Measurements from ENCODE around the gene LRIG2. TPM values are rescaled to one million over a fixed set of nuclear protein-coding genes. Genes with fewer than 3 reads are reported as not detected.

Gene LRIG2
- total RNA-seq, 2 donors from 2014 or later, result 11.5 to 14.1 TPM

DNA sequence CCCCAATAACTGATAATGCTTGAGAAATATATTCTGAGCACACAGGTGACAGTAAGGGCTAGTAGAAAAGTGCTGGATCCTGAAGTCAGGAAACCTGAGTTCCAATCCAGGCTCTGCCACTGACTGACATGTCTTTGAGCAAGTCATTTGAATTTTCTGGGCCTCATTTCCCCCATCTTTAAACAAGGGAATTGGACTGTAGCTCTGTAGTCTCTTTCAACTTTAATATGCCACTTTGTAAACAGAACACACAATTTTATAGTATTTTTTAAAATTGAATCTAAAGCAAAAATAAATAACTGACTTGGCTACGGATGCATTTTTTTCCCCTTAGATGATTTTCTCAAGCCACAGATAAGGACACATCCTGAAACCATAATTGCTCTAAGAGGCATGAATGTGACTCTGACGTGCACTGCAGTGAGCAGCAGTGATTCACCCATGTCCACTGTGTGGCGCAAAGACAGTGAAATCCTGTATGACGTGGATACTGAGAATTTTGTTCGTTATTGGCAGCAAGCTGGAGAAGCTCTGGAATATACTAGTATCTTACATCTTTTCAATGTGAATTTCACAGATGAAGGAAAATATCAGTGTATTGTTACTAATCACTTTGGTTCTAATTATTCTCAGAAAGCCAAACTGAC lies 37.0 kb downstream of the LRIG2 start:
- no peak for DNase-seq (ENCODE audit: low spot score)
- intact Hi-C loops (cut with DNase I), result no loop called here

GRCh38 chr1:113118266-113118665 lies 45.3 kb downstream of the LRIG2 start:
- intact Hi-C loops (cut with DNase I), result no loop called here
- DNase-seq (ENCODE audit: low spot score), result no peak

DNA sequence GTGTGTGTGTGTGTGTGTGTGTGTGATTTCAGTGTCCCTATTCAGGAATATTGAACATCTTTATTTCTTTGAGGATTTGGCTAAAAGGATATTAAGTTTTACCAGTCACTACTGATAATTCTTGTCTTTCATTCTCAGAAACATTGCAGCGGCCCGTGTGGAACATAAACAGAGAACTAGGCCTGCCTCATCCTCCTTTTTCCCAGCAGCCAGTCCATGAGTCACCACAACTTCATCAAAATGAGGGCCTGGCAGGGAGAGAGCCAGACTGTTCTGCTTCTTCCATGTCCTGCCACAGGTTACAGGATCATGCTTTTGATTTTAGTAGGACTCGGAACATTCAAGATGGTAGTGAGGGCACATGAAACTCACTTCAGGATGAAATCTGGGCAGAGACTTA lies 50.7 kb downstream of the LRIG2 start:
- no peak for DNase-seq (ENCODE audit: low spot score)
- intact Hi-C loops (cut with DNase I), result no loop called here

- DNase-seq (ENCODE audit: low spot score), result no peak
- intact Hi-C loops (cut with DNase I), result no loop called here
Observed at GRCh38 chr1:113124366-113124765, 51.4 kb downstream of the LRIG2 start.

- DNase-seq (ENCODE audit: low spot score), result no peak
- intact Hi-C loops (cut with DNase I), result no loop called here
Observed at GRCh38 chr1:113125517-113125916, 52.5 kb downstream of the LRIG2 start.

DNA sequence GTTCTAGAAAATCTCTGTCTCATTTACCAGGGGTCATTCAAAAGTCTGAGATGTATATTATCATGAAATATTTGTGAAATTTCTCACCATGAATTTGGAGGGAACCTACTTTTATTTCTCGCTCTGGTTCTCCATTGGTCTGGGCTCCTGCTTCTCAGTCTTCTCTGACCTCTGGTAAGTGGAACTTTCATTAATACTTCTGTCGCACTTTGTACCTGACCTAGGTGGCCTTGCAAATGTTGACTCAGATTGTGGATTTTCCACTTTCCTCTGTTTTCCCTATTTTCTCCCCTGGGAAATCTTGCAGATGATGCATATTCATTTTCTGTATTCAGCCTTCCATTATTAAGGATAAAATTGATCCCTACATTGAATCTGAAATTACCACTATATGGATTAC lies 53.2 kb downstream of the LRIG2 start:
- intact Hi-C loops (cut with DNase I), result no loop called here
- no peak for DNase-seq (ENCODE audit: low spot score)

- intact Hi-C loops (cut with DNase I), result no loop called here
- no peak for DNase-seq (ENCODE audit: low spot score)
Observed at GRCh38 chr1:113128116-113128515, 55.1 kb downstream of the LRIG2 start.

- no peak for DNase-seq (ENCODE audit: low spot score)
- intact Hi-C loops (cut with DNase I), result no loop called here
Observed at GRCh38 chr1:113129529-113130185, 56.7 kb downstream of the LRIG2 start.

DNA sequence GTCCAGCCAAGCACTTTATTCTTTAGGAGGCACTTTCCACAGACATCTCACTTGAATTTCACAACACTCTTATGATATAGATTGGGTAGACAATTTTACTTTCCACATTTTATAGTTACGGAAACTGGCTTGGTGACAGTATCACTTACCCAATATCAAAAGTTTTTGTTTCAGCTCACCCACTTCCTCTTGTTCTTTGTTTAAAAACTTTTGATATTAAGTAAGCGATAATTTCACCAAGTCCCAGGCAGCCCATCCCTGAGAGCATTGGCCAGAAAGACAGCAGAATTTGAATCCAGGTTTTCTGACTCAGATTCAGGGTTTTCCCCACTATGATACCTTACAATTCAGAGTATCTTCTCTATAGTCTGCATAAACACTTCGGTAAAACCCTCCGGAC lies 60.0 kb downstream of the LRIG2 start:
- DNase-seq (ENCODE audit: low spot score), result no peak
- intact Hi-C loops (cut with DNase I), result no loop called here

DNA sequence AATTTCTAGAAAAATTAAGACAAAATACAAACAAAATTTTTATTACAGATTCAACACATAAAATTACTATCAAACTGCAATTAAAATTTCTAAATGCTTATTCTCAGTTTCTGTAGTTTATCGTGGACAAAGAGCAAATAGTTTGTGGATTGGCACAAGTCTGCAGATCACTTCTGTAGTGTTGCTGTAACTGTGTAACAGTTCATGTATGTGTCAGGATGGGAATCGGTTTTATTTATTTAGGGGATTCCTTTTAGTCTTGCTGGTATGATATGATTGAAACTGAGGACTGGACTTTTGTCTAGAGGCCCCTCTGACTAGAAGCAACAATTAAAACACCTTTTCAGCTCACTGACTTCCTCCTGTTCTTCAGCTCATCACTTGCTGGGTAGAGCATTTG lies 60.8 kb downstream of the LRIG2 start:
- intact Hi-C loops (cut with DNase I), result no loop called here
- no peak for DNase-seq (ENCODE audit: low spot score)

DNA sequence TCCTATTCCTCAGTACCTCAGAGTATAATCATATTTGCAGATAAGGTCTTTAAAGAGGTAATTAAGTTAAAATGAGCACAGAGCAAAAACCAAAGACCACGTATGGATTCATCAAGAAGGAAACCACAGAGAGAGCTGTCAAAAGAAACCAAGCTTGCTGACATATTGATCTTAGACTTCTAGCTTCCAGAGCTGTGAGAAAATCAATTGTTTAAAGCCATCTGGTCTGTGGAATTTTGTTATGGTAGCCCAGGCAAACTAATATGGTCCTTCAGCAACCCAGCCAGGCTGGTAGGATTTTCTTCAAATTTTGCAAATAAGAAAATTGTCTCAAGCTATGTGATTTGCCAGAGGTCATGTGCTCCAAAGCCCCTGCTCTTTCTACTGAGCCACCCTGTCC lies 62.5 kb downstream of the LRIG2 start:
- intact Hi-C loops (cut with DNase I), result no loop called here
- no peak for DNase-seq (ENCODE audit: low spot score)

DNA sequence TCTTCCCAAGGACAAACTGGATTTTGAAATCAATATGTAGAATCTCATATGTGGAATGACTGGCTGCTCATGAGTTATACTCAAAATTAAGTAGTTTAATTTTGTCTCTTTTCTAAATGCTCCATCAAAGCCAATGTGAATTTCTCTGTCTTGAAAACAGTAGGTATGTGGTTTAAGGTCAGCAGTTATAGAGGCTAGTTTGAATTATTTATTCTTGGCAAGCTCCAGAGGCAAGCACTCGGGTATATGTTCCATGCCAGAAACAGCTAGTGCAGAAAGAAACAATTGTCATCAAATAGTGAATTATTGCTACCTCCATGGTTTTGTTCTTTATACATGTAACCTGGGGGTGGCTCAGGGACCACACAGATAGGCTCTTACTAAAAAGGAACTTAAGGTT lies 63.5 kb downstream of the LRIG2 start:
- DNase-seq (ENCODE audit: low spot score), result no peak
- intact Hi-C loops (cut with DNase I), result no loop called here

DNA sequence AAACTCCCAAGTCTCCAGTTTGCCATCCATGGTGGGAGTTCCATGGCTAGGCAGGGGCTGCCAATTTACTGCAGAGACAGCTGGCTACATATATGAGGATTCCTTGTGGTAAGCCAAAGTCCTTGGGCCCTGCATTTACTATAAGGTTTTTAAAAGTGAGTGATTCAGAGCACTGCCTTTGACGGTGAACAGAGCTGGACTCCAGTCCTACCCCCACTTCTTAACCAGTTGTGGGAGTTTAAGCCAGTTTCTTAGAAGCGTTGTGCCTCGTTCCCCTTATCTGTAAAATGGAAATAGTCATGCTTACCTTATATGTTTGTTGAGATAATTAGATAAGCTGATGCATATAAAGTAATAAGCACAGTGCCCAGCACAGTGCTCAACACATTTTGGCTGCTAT lies 64.6 kb downstream of the LRIG2 start:
- intact Hi-C loops (cut with DNase I), result no loop called here
- no peak for DNase-seq (ENCODE audit: low spot score)

- intact Hi-C loops (cut with DNase I), result no loop called here
- DNase-seq (ENCODE audit: low spot score), result no peak
Observed at GRCh38 chr1:113138778-113139177, 65.8 kb downstream of the LRIG2 start.

DNA sequence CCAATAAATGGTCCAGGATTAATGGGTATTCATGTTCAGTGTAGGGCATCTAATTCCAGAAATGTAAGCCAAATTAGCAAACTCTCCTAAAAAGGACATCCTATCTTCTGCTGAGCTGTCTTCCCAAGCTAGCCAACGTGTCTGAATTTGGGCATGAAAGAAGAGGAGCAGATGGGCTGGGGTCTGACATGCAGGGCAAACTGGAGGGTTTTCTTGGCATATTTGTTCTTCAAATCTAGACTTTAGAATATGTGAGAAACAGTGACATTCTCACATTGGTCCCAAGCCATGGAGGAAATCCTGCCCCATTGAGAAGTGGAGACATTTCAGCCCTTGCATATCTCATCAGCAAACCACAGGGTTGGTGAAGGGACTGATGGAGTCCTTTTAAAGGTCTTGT lies 67.2 kb downstream of the LRIG2 start:
- intact Hi-C loops (cut with DNase I), result loop anchor here (5.0 to 10.0 kb wide), 2 partner anchors 535 to 537 kb away; no protein-coding TSS in a partner anchor

GRCh38 chr1:113140588-113141446 lies 67.8 kb downstream of the LRIG2 start:
- no peak for DNase-seq (ENCODE audit: low spot score)
- intact Hi-C loops (cut with DNase I), result loop anchor here (5.0 to 10.0 kb wide), 2 partner anchors 534 to 536 kb away; no protein-coding TSS in a partner anchor

More for the DNA sequence above, 67.2 kb downstream of the LRIG2 start:
- no peak for DNase-seq (ENCODE audit: low spot score)

GRCh38 chr1:113141650-113142473 lies 68.9 kb downstream of the LRIG2 start:
- DNase-seq (ENCODE audit: low spot score), result no peak
- intact Hi-C loops (cut with DNase I), result loop anchor here (5.0 to 10.0 kb wide), 2 partner anchors 533 to 535 kb away; no protein-coding TSS in a partner anchor

GRCh38 chr1:113142791-113143190 lies 69.8 kb downstream of the LRIG2 start:
- DNase-seq (ENCODE audit: low spot score), result no peak
- intact Hi-C loops (cut with DNase I), result loop anchor here (5.0 to 10.0 kb wide), 2 partner anchors 532 to 535 kb away; no protein-coding TSS in a partner anchor
